Sigmoid colon (tissue), 7 donors: ENCODE measurements around the gene SPATA20. TPM values are rescaled to one million over a fixed set of nuclear protein-coding genes. Genes with fewer than 3 reads are reported as not detected.

Source experiments
- DNase-seq: peaks from one replicate; pipeline ENCODE4 v3.0.0-alpha.2; 2019
- H3K27ac ChIP-seq, 4 donors: fragments of 200-600 bp; sonication (generic); one replicate each; pipeline ENCODE4 v1.5.1; 2016 to 2019; ENCODE audit warnings: mild to moderate bottlenecking in 1 of 4
- H3K27me3 ChIP-seq, 3 donors: fragments of 200-600 bp; sonication (generic); one replicate each; pipeline ENCODE4 v1.5.1; 2019; ENCODE audit warnings: mild to moderate bottlenecking in 1 of 3
- H3K36me3 ChIP-seq, 4 donors: fragments of 200-600 bp; sonication (generic); one replicate each; pipeline ENCODE4 v1.5.1; 2016 to 2019
- H3K4me1 ChIP-seq, 4 donors: fragments of 200-600 bp; sonication (generic); one replicate each; pipeline ENCODE4 v1.5.1; 2017 to 2019
- H3K4me3 ChIP-seq, 4 donors: fragments of 200-600 bp; sonication (generic); one replicate each; pipeline ENCODE4 v1.5.1; 2017 to 2019; ENCODE audit warnings: mild to moderate bottlenecking in 2 of 4, moderate library complexity in 1 of 4
- H3K9me3 ChIP-seq, 4 donors: fragments of 200-600 bp in 3 of 4; sonication (generic) in 3 of 4; one replicate each; pipeline versions ENCODE4 v1.5.1 to v1.6.1; 2013 to 2019
- EP300 ChIP-seq, 4 donors: sonication (generic); formaldehyde crosslinking; IDR thresholded peaks; one replicate each; pipeline ENCODE4 v1.6.1; 2017; ENCODE audit warnings: antibody characterized with exemption in 4 of 4
- POLR2A ChIP-seq, 2 donors: fragments of 450-650 bp; IDR thresholded peaks; one replicate each; pipeline ENCODE4 v1.6.1; 2016; ENCODE audit warnings: antibody characterized with exemption in 2 of 2, mild to moderate bottlenecking in 2 of 2, moderate library complexity in 2 of 2
- POLR2AphosphoS5 ChIP-seq, 4 donors: sonication (generic); formaldehyde crosslinking; IDR thresholded peaks; one replicate each; pipeline ENCODE4 v1.6.1; 2017; ENCODE audit warnings: antibody characterized with exemption in 4 of 4
- WGBS, 2 donors: extraction: QIAGEN DNeasy Blood & Tissue Kit; methylation state at CpG; one replicate each; pipeline ENCODE4 v1.1.7; 2013; 5-methylcytosine and 5-hydroxymethylcytosine counted together
- intact Hi-C: fragments of 100-400 bp; cut with DNase I; formaldehyde crosslinking; loops from one replicate; pipeline ENCODE4 v1.15.1; 2023
- polyA plus RNA-seq, 3 donors: library from polyadenylated mRNA; stranded (reverse); fragments of 200-250 nt; gene quantifications; one replicate each; pipeline ENCODE4 v1.2.3, GENCODE V29; 2013
- total RNA-seq, 4 donors: library from RNA; depleted of rRNA; stranded (reverse); fragments of >200 nt; gene quantifications; one replicate each; pipeline ENCODE4 v1.1.0, GENCODE V29; 2016
- TF ChIP-seq, protein P1 (sequence below), 4 experiments: fragments of 450-650 bp in 3 of 4; fragments of 200-600 bp in 1 of 4; IDR thresholded peaks; one replicate each; pipeline ENCODE4 v1.5.1; 2016 to 2019; ENCODE audit warnings: antibody characterized with exemption in 4 of 4, mild to moderate bottlenecking in 3 of 4, moderate library complexity in 2 of 4
- donor health status: healthy with polysubstance abuse.
- donor health status: Bipolar disorder and iron deficiency.
- donor health status: healthy.

SPATA20 gene
- total and polyA plus RNA-seq, 7 donors = 24.0 to 81.7 (median 45.1) TPM

- H3K9me3 ChIP-seq = no peaks in the 10 kb centered on the region
- no peak for DNase-seq
- peaks cover 12 to 66% (median 47%) of the 10 kb centered on the region in 3 donors for H3K27me3 ChIP-seq
- 2 to 20% methylated on average over 5 of the region's 5 CpGs for WGBS, 2 donors
- TF ChIP-seq POLR2AphosphoS5 (IDR thresholded peaks at IDR 0.05) (no peak), POLR2A (IDR thresholded peaks at IDR 0.05) (no peak), EP300 (IDR thresholded peaks at IDR 0.05) (no peak)
- TF ChIP-seq, protein P1, sequence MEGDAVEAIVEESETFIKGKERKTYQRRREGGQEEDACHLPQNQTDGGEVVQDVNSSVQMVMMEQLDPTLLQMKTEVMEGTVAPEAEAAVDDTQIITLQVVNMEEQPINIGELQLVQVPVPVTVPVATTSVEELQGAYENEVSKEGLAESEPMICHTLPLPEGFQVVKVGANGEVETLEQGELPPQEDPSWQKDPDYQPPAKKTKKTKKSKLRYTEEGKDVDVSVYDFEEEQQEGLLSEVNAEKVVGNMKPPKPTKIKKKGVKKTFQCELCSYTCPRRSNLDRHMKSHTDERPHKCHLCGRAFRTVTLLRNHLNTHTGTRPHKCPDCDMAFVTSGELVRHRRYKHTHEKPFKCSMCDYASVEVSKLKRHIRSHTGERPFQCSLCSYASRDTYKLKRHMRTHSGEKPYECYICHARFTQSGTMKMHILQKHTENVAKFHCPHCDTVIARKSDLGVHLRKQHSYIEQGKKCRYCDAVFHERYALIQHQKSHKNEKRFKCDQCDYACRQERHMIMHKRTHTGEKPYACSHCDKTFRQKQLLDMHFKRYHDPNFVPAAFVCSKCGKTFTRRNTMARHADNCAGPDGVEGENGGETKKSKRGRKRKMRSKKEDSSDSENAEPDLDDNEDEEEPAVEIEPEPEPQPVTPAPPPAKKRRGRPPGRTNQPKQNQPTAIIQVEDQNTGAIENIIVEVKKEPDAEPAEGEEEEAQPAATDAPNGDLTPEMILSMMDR (IDR thresholded peaks at IDR 0.05) = no peak
- no peaks in the 10 kb centered on the region for H3K36me3 ChIP-seq
- no peak overlapping the region for H3K27ac ChIP-seq
- H3K4me1 ChIP-seq = peaks cover 0 to 24% (median 20%) of the 10 kb centered on the region in 4 donors
- intact Hi-C loops = no loop called here
- H3K4me3 ChIP-seq = no peak overlapping the region
These were observed 13.8 kb upstream of the SPATA20 start for GRCh38 chr17:50533185-50533584.

- TF ChIP-seq EP300 (IDR thresholded peaks at IDR 0.05) = no peak
- TF ChIP-seq POLR2AphosphoS5 (IDR thresholded peaks at IDR 0.05) = no peak
- TF ChIP-seq, protein P1 (IDR thresholded peaks at IDR 0.05) = no peak
- peak in 1 of 2 donors; percentile 30 for TF ChIP-seq POLR2A (IDR thresholded peaks at IDR 0.05)
- Histone ChIP-seq H3K27ac (no peak overlapping the region), H3K4me1 (peaks cover 0 to 24% (median 20%) of the 10 kb centered on the region in 4 donors), H3K9me3 (no peaks in the 10 kb centered on the region), H3K36me3 (no peaks in the 10 kb centered on the region), H3K27me3 (peaks cover 12 to 64% (median 47%) of the 10 kb centered on the region in 3 donors), H3K4me3 (peak overlapping the region in 1 of 4 donors; percentile 19)
- intact Hi-C loops = no loop called here
- 1 to 2% methylated on average over 17 of the region's 17 CpGs for WGBS, 2 donors
- DNase-seq = no peak
These were observed 13.2 kb upstream of the SPATA20 start for GRCh38 chr17:50533720-50534148.

DNA sequence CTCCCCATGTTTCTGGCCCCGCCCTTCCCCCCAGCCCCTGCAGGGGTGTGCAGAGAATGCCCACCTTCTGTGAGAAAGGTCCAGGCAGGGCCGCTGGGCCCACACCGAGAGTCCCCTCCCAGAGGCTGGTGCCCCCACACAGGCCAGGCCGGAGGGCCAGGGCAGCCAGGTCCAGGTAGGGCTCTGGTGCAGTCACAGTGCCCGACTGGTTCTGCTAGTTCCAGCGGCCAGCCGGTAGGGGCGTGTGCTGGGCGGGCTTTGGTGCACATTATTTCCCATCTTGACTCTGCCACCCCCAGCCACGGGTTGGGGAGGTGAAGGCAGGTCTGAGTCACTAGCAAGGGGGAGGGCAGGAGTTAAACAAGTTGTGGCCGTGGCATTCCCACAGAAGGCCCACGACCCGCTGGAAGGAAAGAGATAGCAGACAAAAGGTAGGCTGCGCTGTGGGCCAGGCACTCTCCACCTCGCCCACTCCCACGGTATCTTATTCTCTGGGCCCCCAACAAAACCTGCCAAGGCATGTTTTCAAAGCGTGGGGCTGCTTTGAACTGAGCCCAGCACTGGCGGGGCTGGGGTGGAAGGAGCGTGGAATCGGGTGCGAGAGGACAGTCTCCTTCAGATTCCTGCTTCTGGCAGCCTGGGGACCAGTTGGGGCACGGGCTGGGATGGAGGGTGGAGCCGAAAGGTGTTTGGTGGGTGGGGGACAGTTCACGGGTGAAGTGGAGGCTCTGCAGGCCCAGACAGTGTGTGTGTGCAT is 12.6 kb upstream of the SPATA20 start:
- whole genome bisulfite sequencing, 2 donors = 13 to 54% methylated on average over 24 of the region's 24 CpGs
- DNase-seq = no peak
- Histone ChIP-seq H3K36me3 (no peaks in the 10 kb centered on the region), H3K27ac (no peak overlapping the region), H3K4me1 (peaks cover 0 to 24% (median 20%) of the 10 kb centered on the region in 4 donors), H3K4me3 (no peak overlapping the region), H3K27me3 (peaks cover 12 to 57% (median 43%) of the 10 kb centered on the region in 3 donors), H3K9me3 (no peaks in the 10 kb centered on the region)
- intact Hi-C loops = no loop called here
- TF ChIP-seq POLR2AphosphoS5 (IDR thresholded peaks at IDR 0.05) (no peak), POLR2A (IDR thresholded peaks at IDR 0.05) (peak in 1 of 2 donors; percentile 28), EP300 (IDR thresholded peaks at IDR 0.05) (no peak)
- TF ChIP-seq, protein P1 (IDR thresholded peaks at IDR 0.05) = peak in 1 of 4 experiments; percentile 25

DNA sequence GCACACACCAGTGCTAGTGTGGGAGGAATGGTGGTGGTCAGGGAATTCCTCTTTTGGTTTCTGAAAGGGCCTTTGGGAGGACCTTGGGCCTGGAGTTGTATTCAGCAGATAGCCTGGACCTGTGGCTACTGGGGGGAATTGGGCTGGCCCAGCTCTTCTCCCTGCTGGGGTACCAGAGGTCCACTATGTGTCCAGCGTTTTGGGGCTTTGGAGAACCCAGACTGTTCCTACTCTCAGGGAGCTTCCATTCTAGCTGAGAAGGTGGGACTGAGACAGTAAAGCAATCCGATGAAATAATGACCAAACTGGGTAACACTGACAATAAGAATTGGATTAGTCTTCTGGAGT is 12.0 kb upstream of the SPATA20 start:
- TF ChIP-seq, protein P1 (IDR thresholded peaks at IDR 0.05) = no peak
- no peak for TF ChIP-seq POLR2AphosphoS5 (IDR thresholded peaks at IDR 0.05)
- TF ChIP-seq EP300 (IDR thresholded peaks at IDR 0.05) = no peak
- no peak for TF ChIP-seq POLR2A (IDR thresholded peaks at IDR 0.05)
- Histone ChIP-seq H3K27ac (no peak overlapping the region), H3K36me3 (no peaks in the 10 kb centered on the region), H3K27me3 (peaks cover 12 to 52% (median 40%) of the 10 kb centered on the region in 3 donors), H3K9me3 (no peaks in the 10 kb centered on the region), H3K4me3 (no peak overlapping the region), H3K4me1 (peaks cover 0 to 24% (median 20%) of the 10 kb centered on the region in 4 donors)
- WGBS, 2 donors = 76 to 97% methylated on average over 2 of the region's 2 CpGs
- intact Hi-C loops = no loop called here
- no peak for DNase-seq
